A549 (cell line): ENCODE results near the gene PAGR1. TPM values are rescaled to one million over a fixed set of nuclear protein-coding genes. Genes with fewer than 3 reads are reported as not detected.
A peak's percentile ranks its signal among the peaks of the same experiment; 100 is the strongest.

Experiments used
- ATAC-seq, 2 experiments: fragments of 200-7000 bp in 1 of 2; fragments of >200 bp in 1 of 2; cut with Nextera tagmentation in 1 of 2; cut with Tn5 transposase in 1 of 2; 3 replicates each; pipeline versions ENCODE4 v1.8.0 to v1.9.1; 2018 to 2020; ENCODE audit warnings: mild to moderate bottlenecking in 1 of 2, moderate library complexity in 1 of 2
- CTCF ChIA-PET: fragments of 300-600 bp; sonication (Branson Sonifier 250); formaldehyde crosslinking; extraction: SDS; loops from one replicate; lab custom pipeline; 2021; ENCODE audit warnings: antibody characterized with exemption, inconsistent platforms; lab: Yijun Ruan, JAX
- POLR2A ChIA-PET: fragments of 350-600 bp; formaldehyde crosslinking; extraction: SDS; loops from one replicate; lab custom pipeline; 2021; ENCODE audit warnings: antibody characterized with exemption, inconsistent platforms; lab: Yijun Ruan, JAX
- DNase-seq, 2 experiments: peaks; one replicate each; pipeline versions ENCODE4 v3.0.0 to v3.0.0-alpha.2; 2011 to 2016; ENCODE audit warnings: low read depth in 1 of 2, low spot score in 1 of 2
- FAIRE-seq: peaks from 2 replicates; lab custom pipeline; 2011; peaks lifted over from hg19 to GRCh38; lab: Jason Lieb, UNC
- H3K27ac ChIP-seq, 2 experiments: fragments of >200 bp; sonication (Bioruptor Twin); formaldehyde crosslinking; 3 replicates each; pipeline ENCODE4 v1.5.1; 2016 to 2017
- H3K4me1 ChIP-seq: fragments of >200 bp; sonication (Bioruptor Twin); formaldehyde crosslinking; 3 replicates; pipeline ENCODE4 v1.6.1; 2016
- H3K4me2 ChIP-seq: fragments of >200 bp; sonication (Bioruptor Twin); formaldehyde crosslinking; 3 replicates; pipeline ENCODE4 v1.6.1; 2016
- H3K4me3 ChIP-seq: fragments of >200 bp; sonication (Bioruptor Twin); formaldehyde crosslinking; 3 replicates; pipeline ENCODE4 v1.5.1; 2016
- H3K9me3 ChIP-seq: fragments of >200 bp; sonication (Bioruptor Twin); formaldehyde crosslinking; 3 replicates; pipeline ENCODE4 v1.6.1; 2016
- BHLHE40 ChIP-seq: IDR thresholded peaks from 2 replicates; pipeline ENCODE4 v1.6.1; 2012; ENCODE audit warnings: low read depth, low read length, inconsistent platforms
- CBX8 ChIP-seq: fragments of 200-600 bp; sonication (generic); IDR thresholded peaks from 2 replicates; pipeline ENCODE4 v1.6.1; 2016
- EHF ChIP-seq: fragments of 250-450 bp; sonication (Bioruptor Pico); IDR thresholded peaks from 2 replicates; pipeline ENCODE4 v1.5.0; 2020; ENCODE audit warnings: mild to moderate bottlenecking
- ESRRA ChIP-seq: fragments of 150-350 bp; IDR thresholded peaks from 2 replicates; pipeline ENCODE4 v1.6.1; 2014; ENCODE audit warnings: mild to moderate bottlenecking, low read length, borderline replicate concordance
- FOSB ChIP-seq: fragments of 250-450 bp; sonication (Bioruptor Pico); IDR thresholded peaks from 2 replicates; pipeline ENCODE4 v1.5.0; 2020; ENCODE audit warnings: mild to moderate bottlenecking, moderate library complexity
- FOSL2 ChIP-seq, 2 experiments: fragments of 450-650 bp in 1 of 2; fragments of >200 bp in 1 of 2; sonication (Bioruptor Twin) in 1 of 2; formaldehyde crosslinking; IDR thresholded peaks; 2 replicates each; pipeline versions ENCODE4 v1.5.0 to v1.6.1; 2016 to 2020; ENCODE audit warnings: mild to moderate bottlenecking in 1 of 2, moderate library complexity in 1 of 2
- GATA3 ChIP-seq: IDR thresholded peaks from 2 replicates; pipeline ENCODE4 v1.6.1; 2012; ENCODE audit warnings: borderline replicate concordance
- HDAC2 ChIP-seq: fragments of 200-600 bp; sonication (generic); IDR thresholded peaks from 2 replicates; pipeline ENCODE4 v1.6.1; 2016
- HEYL ChIP-seq: fragments of 250-450 bp; sonication (Bioruptor Pico); IDR thresholded peaks from 2 replicates; pipeline ENCODE4 v1.8.0; 2021; ENCODE audit warnings: mild to moderate bottlenecking, moderate library complexity
- HOXB5 ChIP-seq: fragments of 250-450 bp; sonication (Bioruptor Pico); IDR thresholded peaks from 2 replicates; pipeline ENCODE4 v1.5.0; 2020; ENCODE audit warnings: mild to moderate bottlenecking, moderate library complexity
- JUN ChIP-seq, 2 experiments: fragments of >200 bp; sonication (Bioruptor Twin); formaldehyde crosslinking; IDR thresholded peaks; 2 replicates in 1 of 2; 3 replicates in 1 of 2; pipeline ENCODE4 v1.6.1; 2016 to 2017
- JUNB ChIP-seq: fragments of >200 bp; sonication (Bioruptor Twin); formaldehyde crosslinking; IDR thresholded peaks from 2 replicates; pipeline ENCODE4 v1.6.1; 2016
- MAFK ChIP-seq: fragments of 450-650 bp; IDR thresholded peaks from 2 replicates; pipeline ENCODE4 v1.6.1; 2014; ENCODE audit not compliant: partially characterized antibody
- MAX ChIP-seq: IDR thresholded peaks from 2 replicates; pipeline ENCODE4 v1.6.1; 2012
- MYC ChIP-seq: IDR thresholded peaks from 2 replicates; pipeline ENCODE4 v1.6.1; 2012; ENCODE audit warnings: mild to moderate bottlenecking, inconsistent platforms, low read length, improper control_type of control experiment, borderline replicate concordance
- NFE2L2 ChIP-seq: fragments of 150-350 bp; conservative IDR thresholded peaks from 2 replicates; pipeline ENCODE4 v1.6.1; 2014; ENCODE audit warnings: low read length
- NR3C1 ChIP-seq: fragments of >200 bp; sonication (Bioruptor Twin); formaldehyde crosslinking; IDR thresholded peaks from 3 replicates; pipeline ENCODE4 v1.6.1; 2017
- POLR2AphosphoS2 ChIP-seq: conservative IDR thresholded peaks from 2 replicates; pipeline ENCODE4 v1.6.1; 2012; ENCODE audit warnings: low read length, improper control_type of control experiment, inconsistent platforms
- RCOR1 ChIP-seq: fragments of 150-350 bp; IDR thresholded peaks from 2 replicates; pipeline ENCODE4 v1.6.1; 2014; ENCODE audit warnings: antibody characterized with exemption, low read length, low read depth
- REST ChIP-seq: fragments of 200-600 bp; sonication (generic); IDR thresholded peaks from 2 replicates; pipeline ENCODE4 v1.6.1; 2016; ENCODE audit warnings: antibody characterized with exemption, mild to moderate bottlenecking, moderate library complexity
- RFX5 ChIP-seq: fragments of 450-650 bp; IDR thresholded peaks from 2 replicates; pipeline ENCODE4 v1.7.1; 2014; ENCODE audit warnings: antibody characterized with exemption, mild to moderate bottlenecking, moderate library complexity
- RNF2 ChIP-seq: fragments of 200-600 bp; sonication (generic); IDR thresholded peaks from 2 replicates; pipeline ENCODE4 v1.6.1; 2016; ENCODE audit warnings: low read depth, mild to moderate bottlenecking, antibody characterized with exemption, moderate library complexity, borderline replicate concordance
- TFCP2L1 ChIP-seq: fragments of 250-450 bp; sonication (Bioruptor Pico); IDR thresholded peaks from 2 replicates; pipeline ENCODE4 v1.5.0; 2021; ENCODE audit warnings: mild to moderate bottlenecking
- TP53 ChIP-seq: fragments of 250-450 bp; sonication (Bioruptor Pico); IDR thresholded peaks from 2 replicates; pipeline ENCODE4 v1.5.0; 2021; ENCODE audit warnings: mild to moderate bottlenecking, moderate library complexity
- ZSCAN20 ChIP-seq: fragments of 250-450 bp; sonication (Bioruptor Pico); IDR thresholded peaks from 2 replicates; pipeline ENCODE4 v1.8.0; 2022; ENCODE audit warnings: mild to moderate bottlenecking, moderate library complexity
- WGBS: methylation state at CpG from one replicate; pipeline ENCODE4 v1.1.6; 2017; ENCODE audit errors: missing lambda C conversion rate; 5-methylcytosine and 5-hydroxymethylcytosine counted together
- polyA plus RNA-seq, 4 experiments: library from polyadenylated mRNA; depleted of rRNA in 3 of 4; stranded (reverse); fragments of >200 nt; fragmentation: RNase III in 1 of 4; extraction: RNeasy Plus Mini Kit Qiagen cat#74134 plus additional on column Dnase treatment in 1 of 4; gene quantifications; 2 replicates in 3 of 4; 3 replicates in 1 of 4; pipeline ENCODE4 v1.2.3, GENCODE V29; 2011 to 2017
- TF ChIP-seq, protein P1 (sequence below): IDR thresholded peaks from 2 replicates; pipeline ENCODE4 v1.6.1; 2012
- TF ChIP-seq, protein P2 (sequence below): fragments of >200 bp; sonication (Bioruptor Twin); formaldehyde crosslinking; IDR thresholded peaks from 2 replicates; pipeline ENCODE4 v1.6.1; 2016
- TF ChIP-seq, protein P3 (sequence below): fragments of 250-450 bp; sonication (Bioruptor Pico); IDR thresholded peaks from 2 replicates; pipeline ENCODE4 v1.5.0; 2021; ENCODE audit warnings: mild to moderate bottlenecking, moderate library complexity, borderline replicate concordance

PAGR1 gene
- polyA plus RNA-seq, 2 of the 4 experiments (the other 2 are of a cell fraction), result 26.7 to 44.5 TPM

GRCh38 chr16:29825145-29826044 is 9.4 kb downstream of the PAGR1 start (continued):
- TF ChIP-seq REST, result no peak
- peak in 1 of 2 experiments; percentile 39; a peak in 3 of 5 replicates for TF ChIP-seq JUN (IDR thresholded peaks at IDR 0.05)
- TF ChIP-seq FOSB (CRISPR knock-in tag), result no peak
- TF ChIP-seq EHF (CRISPR knock-in tag), result peak; percentile 31; the same call in 1 of the 2 replicates
- 0 out of 2 replicates have a peak, but pooled peaks have one; percentile 14 for TF ChIP-seq HOXB5 (CRISPR knock-in tag)
- no peak for TF ChIP-seq RCOR1
- TF ChIP-seq, protein P1, sequence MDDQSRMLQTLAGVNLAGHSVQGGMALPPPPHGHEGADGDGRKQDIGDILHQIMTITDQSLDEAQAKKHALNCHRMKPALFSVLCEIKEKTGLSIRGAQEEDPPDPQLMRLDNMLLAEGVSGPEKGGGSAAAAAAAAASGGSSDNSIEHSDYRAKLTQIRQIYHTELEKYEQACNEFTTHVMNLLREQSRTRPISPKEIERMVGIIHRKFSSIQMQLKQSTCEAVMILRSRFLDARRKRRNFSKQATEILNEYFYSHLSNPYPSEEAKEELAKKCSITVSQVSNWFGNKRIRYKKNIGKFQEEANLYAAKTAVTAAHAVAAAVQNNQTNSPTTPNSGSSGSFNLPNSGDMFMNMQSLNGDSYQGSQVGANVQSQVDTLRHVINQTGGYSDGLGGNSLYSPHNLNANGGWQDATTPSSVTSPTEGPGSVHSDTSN, result no peak
- peak; percentile 55 for TF ChIP-seq JUNB
- no peak for TF ChIP-seq RFX5
- TF ChIP-seq, protein P2, sequence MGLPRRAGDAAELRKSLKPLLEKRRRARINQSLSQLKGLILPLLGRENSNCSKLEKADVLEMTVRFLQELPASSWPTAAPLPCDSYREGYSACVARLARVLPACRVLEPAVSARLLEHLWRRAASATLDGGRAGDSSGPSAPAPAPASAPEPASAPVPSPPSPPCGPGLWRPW, result no peak
- TF ChIP-seq, protein P3, sequence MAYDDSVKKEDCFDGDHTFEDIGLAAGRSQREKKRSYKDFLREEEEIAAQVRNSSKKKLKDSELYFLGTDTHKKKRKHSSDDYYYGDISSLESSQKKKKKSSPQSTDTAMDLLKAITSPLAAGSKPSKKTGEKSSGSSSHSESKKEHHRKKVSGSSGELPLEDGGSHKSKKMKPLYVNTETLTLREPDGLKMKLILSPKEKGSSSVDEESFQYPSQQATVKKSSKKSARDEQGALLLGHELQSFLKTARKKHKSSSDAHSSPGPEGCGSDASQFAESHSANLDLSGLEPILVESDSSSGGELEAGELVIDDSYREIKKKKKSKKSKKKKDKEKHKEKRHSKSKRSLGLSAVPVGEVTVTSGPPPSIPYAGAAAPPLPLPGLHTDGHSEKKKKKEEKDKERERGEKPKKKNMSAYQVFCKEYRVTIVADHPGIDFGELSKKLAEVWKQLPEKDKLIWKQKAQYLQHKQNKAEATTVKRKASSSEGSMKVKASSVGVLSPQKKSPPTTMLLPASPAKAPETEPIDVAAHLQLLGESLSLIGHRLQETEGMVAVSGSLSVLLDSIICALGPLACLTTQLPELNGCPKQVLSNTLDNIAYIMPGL (CRISPR knock-in tag), result no peak
- TF ChIP-seq, all 56 proteins: peak for 10

- Histone ChIP-seq H3K4me1 (peaks cover 89% of the 10 kb centered on the region), H3K27ac (peak overlapping the region; percentile 92 to 93), H3K4me3 (no peak overlapping the region), H3K4me2 (peak overlapping the region; percentile 87), H3K9me3 (no peaks in the 10 kb centered on the region)
- TF ChIP-seq RNF2, result no peak
- no peak for TF ChIP-seq TFCP2L1 (CRISPR knock-in tag)
- TF ChIP-seq ESRRA, result no peak
- no peak for TF ChIP-seq FOSL2 (IDR thresholded peaks at IDR 0.05)
- no peak for TF ChIP-seq FOSL2 (CRISPR knock-in tag; IDR thresholded peaks at IDR 0.05)
- TF ChIP-seq EHF (CRISPR knock-in tag), result no peak
- no peak for TF ChIP-seq RCOR1
- TF ChIP-seq ZSCAN20 (CRISPR knock-in tag), result no peak
- no peak for TF ChIP-seq NR3C1
- TF ChIP-seq JUN (IDR thresholded peaks at IDR 0.05), result no peak
- no peak for TF ChIP-seq MYC
- TF ChIP-seq MAX, result no peak
- no peak for TF ChIP-seq CBX8
- TF ChIP-seq GATA3, result no peak
- no peak for TF ChIP-seq MAFK
- no peak for TF ChIP-seq HEYL (CRISPR knock-in tag)
- no peak for TF ChIP-seq NFE2L2
- TF ChIP-seq TP53 (CRISPR knock-in tag), result no peak
- TF ChIP-seq BHLHE40, result no peak
- TF ChIP-seq HDAC2, result no peak
- TF ChIP-seq POLR2AphosphoS2, result no peak
- ChIA-PET POLR2A (interaction anchor here (0.6 to 0.7 kb wide), 2 partner anchors 20 to 222 kb away, joined by 4 read pairs; partner anchors contain the start of gene MAZ), CTCF (interaction anchor here (0.6 to 24.4 kb wide), 9 partner anchors 10 to 871 kb away, joined by 3 to 568 read pairs (median 4); partner anchors contain the start of genes PAGR1 and TLCD3B)
- 86% methylated on average over 8 of the region's 8 CpGs for WGBS
- no peak for ATAC-seq
- no peak for DNase-seq
- FAIRE-seq, result no peak
These were observed 10.4 kb downstream of the PAGR1 start for GRCh38 chr16:29826342-29826695.
